WERI-Rb-1 (cell line): ENCODE results near the gene RSPH6A.

Experiments
- DNase-seq: peaks from one replicate; pipeline ENCODE4 v3.0.0-alpha.2; 2020
- H3K27ac ChIP-seq: fragments of 250-450 bp; sonication (Bioruptor Pico); 2 replicates; pipeline ENCODE4 v1.5.1; 2020; ENCODE audit warnings: mild to moderate bottlenecking, moderate library complexity
- H3K27me3 ChIP-seq: fragments of 250-450 bp; sonication (Bioruptor Pico); 2 replicates; pipeline ENCODE4 v1.5.1; 2021; ENCODE audit warnings: mild to moderate bottlenecking, low read depth, moderate library complexity; ENCODE audit not compliant: insufficient read depth, severe bottlenecking
- H3K36me3 ChIP-seq: fragments of 250-450 bp; sonication (Bioruptor Pico); 2 replicates; pipeline ENCODE4 v1.5.1; 2020; ENCODE audit warnings: mild to moderate bottlenecking, moderate library complexity
- H3K4me3 ChIP-seq: 2 replicates; pipeline ENCODE4 v1.5.1; 2011; ENCODE audit warnings: low read depth, mild to moderate bottlenecking, control low read depth, low read length
- H3K9me3 ChIP-seq: fragments of 250-450 bp; sonication (Bioruptor Pico); 2 replicates; pipeline ENCODE4 v1.5.1; 2021; ENCODE audit warnings: mild to moderate bottlenecking, moderate library complexity; ENCODE audit not compliant: severe bottlenecking
- TF ChIP-seq, protein P1 (sequence below): IDR thresholded peaks from 2 replicates; pipeline ENCODE4 v1.5.1; 2011; ENCODE audit warnings: low read depth, mild to moderate bottlenecking, control low read depth, inconsistent platforms, low read length

Gene RSPH6A

DNA sequence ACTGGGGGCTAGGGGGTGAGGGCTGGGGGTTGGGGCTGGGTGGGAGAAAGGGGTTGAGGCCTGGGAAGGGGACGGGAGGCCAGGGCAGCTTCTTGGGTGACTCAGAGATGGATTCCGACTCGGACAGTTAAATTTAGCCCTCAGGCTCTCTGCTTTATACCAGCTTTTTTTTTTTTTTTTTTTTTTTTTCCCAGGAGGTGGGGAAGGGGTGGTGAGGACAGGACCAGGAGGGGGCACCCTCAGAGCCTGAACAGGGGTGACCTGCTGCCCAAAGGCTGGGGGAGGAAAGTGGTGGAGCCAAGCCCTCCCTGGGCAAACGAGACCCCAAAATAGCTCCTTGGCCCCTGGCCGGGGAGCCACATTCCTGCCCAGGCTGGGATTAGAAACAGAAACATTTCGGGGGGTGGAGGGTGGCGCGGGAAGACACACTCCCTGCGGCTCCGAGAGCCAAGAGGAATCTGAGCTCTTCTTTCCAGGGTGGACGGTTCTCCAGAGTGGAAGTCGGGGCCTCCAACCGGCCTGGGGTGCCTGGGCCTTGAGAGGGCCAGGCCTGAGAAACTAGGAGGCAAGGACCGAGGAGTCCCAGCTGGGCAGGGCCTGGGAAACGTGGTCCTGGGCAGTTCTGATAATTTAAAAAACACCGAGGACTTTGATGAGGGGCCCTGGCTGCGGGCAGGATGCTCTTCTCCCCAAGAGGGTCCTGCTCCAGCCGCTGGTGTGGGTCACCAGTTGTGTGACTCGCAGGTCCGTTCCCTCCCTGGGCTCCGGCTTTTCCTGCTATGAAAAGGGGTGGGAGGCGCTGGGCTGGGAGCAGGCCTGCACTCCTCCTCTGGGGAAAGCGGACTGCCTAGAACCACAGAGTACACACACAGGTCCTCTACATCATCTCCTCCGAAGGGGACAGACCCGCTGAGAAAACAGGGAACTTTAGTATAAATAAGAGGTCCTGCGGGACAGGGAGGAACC lies 32.0 kb downstream of the RSPH6A start:
- no peak for DNase-seq
- Histone ChIP-seq H3K4me3 (no peak overlapping the region), H3K27me3 (no peaks in the 10 kb centered on the region), H3K27ac (no peak overlapping the region), H3K36me3 (peaks cover 27% of the 10 kb centered on the region), H3K9me3 (no peaks in the 10 kb centered on the region)
- TF ChIP-seq, protein P1, sequence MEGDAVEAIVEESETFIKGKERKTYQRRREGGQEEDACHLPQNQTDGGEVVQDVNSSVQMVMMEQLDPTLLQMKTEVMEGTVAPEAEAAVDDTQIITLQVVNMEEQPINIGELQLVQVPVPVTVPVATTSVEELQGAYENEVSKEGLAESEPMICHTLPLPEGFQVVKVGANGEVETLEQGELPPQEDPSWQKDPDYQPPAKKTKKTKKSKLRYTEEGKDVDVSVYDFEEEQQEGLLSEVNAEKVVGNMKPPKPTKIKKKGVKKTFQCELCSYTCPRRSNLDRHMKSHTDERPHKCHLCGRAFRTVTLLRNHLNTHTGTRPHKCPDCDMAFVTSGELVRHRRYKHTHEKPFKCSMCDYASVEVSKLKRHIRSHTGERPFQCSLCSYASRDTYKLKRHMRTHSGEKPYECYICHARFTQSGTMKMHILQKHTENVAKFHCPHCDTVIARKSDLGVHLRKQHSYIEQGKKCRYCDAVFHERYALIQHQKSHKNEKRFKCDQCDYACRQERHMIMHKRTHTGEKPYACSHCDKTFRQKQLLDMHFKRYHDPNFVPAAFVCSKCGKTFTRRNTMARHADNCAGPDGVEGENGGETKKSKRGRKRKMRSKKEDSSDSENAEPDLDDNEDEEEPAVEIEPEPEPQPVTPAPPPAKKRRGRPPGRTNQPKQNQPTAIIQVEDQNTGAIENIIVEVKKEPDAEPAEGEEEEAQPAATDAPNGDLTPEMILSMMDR = no peak

DNA sequence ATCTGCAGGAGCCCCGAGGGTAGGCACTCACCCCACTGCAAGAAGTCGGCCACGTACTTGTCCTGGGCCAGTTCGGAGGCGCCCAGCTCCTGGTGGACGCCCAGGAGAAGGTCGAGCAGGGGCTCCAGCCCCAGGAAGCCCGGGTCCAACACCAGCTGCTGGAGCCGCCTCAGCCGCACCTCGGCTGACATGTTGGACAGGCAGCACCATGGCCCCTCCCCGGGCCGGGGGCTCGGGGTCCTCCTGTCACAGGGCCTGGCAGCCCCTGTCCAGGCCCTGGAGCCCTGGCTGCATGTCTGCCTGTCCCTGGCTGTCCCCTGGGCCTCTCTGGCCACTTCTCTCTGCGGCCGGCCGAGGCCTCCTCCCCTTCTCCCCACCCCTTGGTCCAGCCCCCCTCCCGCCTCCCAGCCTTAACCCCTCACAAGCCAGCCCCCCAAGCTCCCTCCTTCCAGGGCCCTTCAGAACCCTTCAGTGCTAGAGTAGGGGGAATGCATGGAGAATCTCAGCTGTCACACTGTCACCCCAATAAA lies 32.9 kb downstream of the RSPH6A start, which contains the start of gene DMPK:
Gene DMPK (minus strand): TSS at position 329 of the 530 bp plus-strand sequence. CDS start 138 bp downstream, at position 191.
- Histone ChIP-seq H3K36me3 (peaks cover 23% of the 10 kb centered on the region), H3K27me3 (no peaks in the 10 kb centered on the region), H3K4me3 (peak within 1 kb of the TSS; percentile 19; the same call in 1 of the 2 replicates), H3K9me3 (no peaks in the 10 kb centered on the region), H3K27ac (no peak within 1 kb of the TSS)
- TF ChIP-seq, protein P1 = no peak
- DNase-seq = peak; percentile 14

DNA sequence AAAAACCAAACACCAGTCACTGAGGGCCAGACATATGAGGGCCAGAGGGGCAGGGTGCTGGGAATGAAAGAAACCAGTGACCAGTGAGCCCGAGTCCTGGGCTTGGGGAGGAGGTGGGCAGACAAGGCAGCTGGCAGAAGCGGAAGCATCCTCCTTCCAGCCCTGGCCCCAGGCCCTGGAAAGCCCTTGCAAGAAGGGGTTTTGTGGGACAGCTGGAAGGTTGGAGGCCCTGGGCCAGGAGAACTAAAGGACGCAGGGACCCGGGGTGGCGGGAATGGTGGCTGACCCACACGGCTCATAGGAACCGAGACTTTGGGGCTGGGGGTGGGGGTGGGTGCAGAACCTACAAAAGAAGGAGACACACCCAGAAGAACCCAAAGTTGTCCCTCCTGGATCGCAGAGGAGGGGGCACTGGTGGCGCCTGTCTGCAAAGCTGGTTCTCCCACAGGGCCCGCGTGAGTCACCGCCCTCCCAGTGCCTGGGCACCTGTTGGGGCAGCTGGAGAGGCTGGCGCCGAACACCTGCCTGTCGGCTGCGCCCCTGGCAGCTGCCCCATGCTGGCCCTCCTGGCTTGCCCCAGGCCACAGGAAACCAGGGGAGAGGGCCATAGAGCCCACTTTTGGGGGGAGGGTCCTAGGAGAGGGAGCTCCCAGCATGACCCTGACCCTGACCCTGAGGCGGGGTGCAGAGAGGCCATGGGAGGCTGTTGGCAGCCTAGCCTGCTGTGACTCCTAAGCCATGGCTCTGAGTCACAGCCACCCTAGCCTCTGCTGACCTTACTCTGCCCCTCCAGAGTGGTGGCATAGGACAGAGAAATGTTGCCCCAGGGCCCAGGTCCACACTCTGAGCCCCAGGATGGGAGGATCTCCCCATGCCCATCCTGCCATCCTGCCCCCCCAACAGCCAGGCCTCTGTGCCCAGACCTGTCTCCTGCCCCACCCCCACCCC lies 33.6 kb downstream of the RSPH6A start:
- peaks cover 20% of the 10 kb centered on the region for H3K36me3 ChIP-seq
- TF ChIP-seq, protein P1 = no peak
- no peaks in the 10 kb centered on the region for H3K27me3 ChIP-seq
- no peak overlapping the region for H3K27ac ChIP-seq
- DNase-seq = peak; percentile 6
- no peaks in the 10 kb centered on the region for H3K9me3 ChIP-seq
- no peak overlapping the region; the same call in 1 of the 2 replicates for H3K4me3 ChIP-seq

DNA sequence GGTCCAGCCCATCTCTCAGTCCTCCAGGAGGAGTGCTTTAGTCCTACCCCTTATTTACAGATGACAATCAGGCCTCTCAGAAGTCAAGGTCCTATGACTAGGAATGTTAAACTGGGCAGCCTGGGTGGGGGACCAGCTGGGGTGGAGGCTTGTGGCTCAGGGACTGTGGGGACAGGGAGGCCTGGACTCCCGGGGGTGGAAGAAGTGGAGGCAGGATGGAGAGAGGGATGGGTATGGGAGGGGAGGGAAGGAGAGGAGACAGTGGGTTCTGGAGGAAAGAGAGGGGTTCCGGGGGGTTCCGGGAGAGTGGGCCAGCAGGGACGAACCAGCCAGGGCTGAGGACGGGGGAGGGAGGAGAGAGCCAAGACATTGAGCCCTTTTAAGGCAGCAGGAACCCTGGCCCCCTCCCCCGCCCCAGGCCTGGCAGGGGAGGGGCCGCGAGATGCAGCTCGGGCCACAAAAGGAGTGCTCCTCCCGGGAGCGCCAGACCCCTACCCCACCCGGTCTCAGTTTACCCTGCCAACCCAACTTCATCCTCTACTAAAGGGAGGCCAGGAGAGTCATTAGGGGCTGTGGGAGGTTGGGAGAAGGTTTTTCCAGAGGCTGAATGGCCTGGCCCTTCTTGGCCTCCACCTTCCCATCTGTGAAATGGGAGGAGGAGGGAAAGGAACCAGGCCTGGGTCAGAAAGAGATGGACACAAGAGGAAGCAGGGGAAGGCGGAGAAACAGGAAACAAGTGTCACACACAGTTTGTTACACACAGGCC lies 34.5 kb downstream of the RSPH6A start:
- no peak overlapping the region for H3K27ac ChIP-seq
- TF ChIP-seq, protein P1 = no peak
- H3K36me3 ChIP-seq = peaks cover 14% of the 10 kb centered on the region
- no peak for DNase-seq
- H3K27me3 ChIP-seq = no peaks in the 10 kb centered on the region
- H3K4me3 ChIP-seq = no peak overlapping the region
- no peaks in the 10 kb centered on the region for H3K9me3 ChIP-seq

- DNase-seq = no peak
- Histone ChIP-seq H3K36me3 (peaks cover 11% of the 10 kb centered on the region; the same call in 1 of the 2 replicates), H3K27me3 (no peaks in the 10 kb centered on the region), H3K27ac (no peak overlapping the region; the same call in 1 of the 2 replicates), H3K9me3 (no peaks in the 10 kb centered on the region), H3K4me3 (no peak overlapping the region)
- TF ChIP-seq, protein P1 = no peak
Observed at GRCh38 chr19:45780146-45780447, 35.0 kb downstream of the RSPH6A start.
